Activated T-cell treated with anti-CD3 and anti-CD28 coated beads, Interleukin-2, amount 50 U/mL, for 72 hours (primary cell): ENCODE measurements around the gene FGF3. TPM values are rescaled to one million over a fixed set of nuclear protein-coding genes. Genes with fewer than 3 reads are reported as not detected.

Experiments
- ATAC-seq, 2 donors: fragments of 150-1000 bp; cut with Tn5 transposase; replicated peaks in 1 of 2; 2 replicates each; pipeline ENCODE4 v1.10.0; 2021; ENCODE audit warnings: moderate library complexity in 2 of 2, mild to moderate bottlenecking in 1 of 2
- DNase-seq, 2 donors: peaks; one replicate each; pipeline ENCODE4 v3.0.0; 2021 to 2022; ENCODE audit warnings: mixed read lengths in 1 of 2
- H3K27ac Mint-ChIP-seq: one replicate; pipeline ENCODE4 v1.8.0; 2022; ENCODE audit warnings: mild to moderate bottlenecking, moderate library complexity, mixed read lengths
- H3K27me3 Mint-ChIP-seq: one replicate; pipeline ENCODE4 v1.8.0; 2022; ENCODE audit warnings: low read depth, mixed read lengths
- H3K36me3 Mint-ChIP-seq, 2 donors: one replicate each; pipeline ENCODE4 v1.8.0; 2022; ENCODE audit warnings: mixed read lengths in 2 of 2, mild to moderate bottlenecking in 1 of 2; ENCODE audit not compliant: insufficient read depth in 2 of 2
- H3K4me1 Mint-ChIP-seq: one replicate; pipeline ENCODE4 v1.8.0; 2022; ENCODE audit warnings: low read depth, mixed read lengths
- H3K4me3 Mint-ChIP-seq, 2 donors: one replicate each; pipeline ENCODE4 v1.8.0; 2022; ENCODE audit warnings: mild to moderate bottlenecking in 2 of 2, mixed read lengths in 2 of 2, moderate library complexity in 2 of 2
- H3K9me3 Mint-ChIP-seq, 2 donors: one replicate each; pipeline ENCODE4 v1.8.0; 2022; ENCODE audit warnings: mixed read lengths in 2 of 2
- total RNA-seq, 2 donors: library from RNA; stranded (reverse); gene quantifications; one replicate each; pipeline ENCODE4 v1.2.3, GENCODE V29; 2022

Gene FGF3
- total RNA-seq, 2 donors from 2014 or later = not detected

DNA sequence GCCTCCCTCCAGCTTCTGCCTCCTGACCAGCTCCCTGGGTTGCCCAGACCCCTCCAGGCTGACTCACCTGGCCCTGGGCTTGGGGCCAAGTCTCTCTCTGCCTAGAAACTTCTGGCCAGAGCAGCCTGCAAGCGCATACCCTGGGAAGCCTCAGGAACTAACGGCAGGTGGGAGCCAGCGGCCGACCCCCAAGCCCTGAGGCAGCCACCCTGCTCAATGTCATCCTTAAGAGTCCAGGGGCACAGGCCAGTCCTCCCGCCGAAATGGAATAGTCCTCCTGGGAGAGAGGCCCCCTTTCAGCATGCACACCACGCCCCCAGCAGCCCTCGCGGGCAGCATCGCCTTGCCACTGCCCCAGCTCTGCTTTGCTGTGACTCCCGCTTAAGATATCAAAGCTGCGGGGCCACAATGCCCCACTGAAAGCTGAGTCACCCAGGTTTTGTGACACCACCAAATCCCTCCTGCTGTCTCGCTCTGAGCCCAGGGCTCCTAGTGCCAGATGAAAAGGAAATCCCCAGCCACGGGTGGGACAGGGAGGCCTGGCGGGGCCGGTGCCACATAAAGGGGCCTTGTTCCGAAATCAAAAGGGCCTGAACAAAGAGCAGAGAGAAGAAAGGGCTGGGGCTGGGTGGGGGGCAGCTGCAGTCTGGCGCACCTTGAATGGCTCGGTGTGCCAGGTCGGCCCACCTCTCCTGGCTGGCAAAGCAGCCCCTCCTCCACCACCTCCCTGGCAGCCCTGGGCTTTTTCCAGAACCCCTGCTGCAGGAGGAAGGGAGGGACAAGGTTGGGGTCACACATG, 21.4 kb upstream of the FGF3 start:
- no peak overlapping the region for H3K27ac Mint-ChIP-seq
- no peak overlapping the region for H3K4me3 Mint-ChIP-seq
- peaks cover 6 to 7% of the 10 kb centered on the region in 2 donors for H3K9me3 Mint-ChIP-seq
- H3K4me1 Mint-ChIP-seq = no peaks in the 10 kb centered on the region
- peaks cover 0 to 4% of the 10 kb centered on the region in 2 donors for H3K36me3 Mint-ChIP-seq
- DNase-seq (no peak), ATAC-seq (no peak)
- H3K27me3 Mint-ChIP-seq = peaks cover 25% of the 10 kb centered on the region

- H3K4me1 Mint-ChIP-seq = no peaks in the 10 kb centered on the region
- DNase-seq (no peak), ATAC-seq (no peak)
- peaks cover 0 to 4% of the 10 kb centered on the region in 2 donors for H3K36me3 Mint-ChIP-seq
- H3K9me3 Mint-ChIP-seq = peaks cover 6 to 7% of the 10 kb centered on the region in 2 donors
- H3K27me3 Mint-ChIP-seq = peaks cover 25% of the 10 kb centered on the region
- H3K27ac Mint-ChIP-seq = no peak overlapping the region
- no peak overlapping the region for H3K4me3 Mint-ChIP-seq
Observed at GRCh38 chr11:69839516-69839915, 20.3 kb upstream of the FGF3 start.

- Mint-ChIP-seq H3K27me3 (peaks cover 33% of the 10 kb centered on the region), H3K4me3 (no peak overlapping the region), H3K36me3 (peaks cover 0 to 4% of the 10 kb centered on the region in 2 donors), H3K4me1 (no peaks in the 10 kb centered on the region), H3K27ac (no peak overlapping the region), H3K9me3 (peaks cover 6 to 7% of the 10 kb centered on the region in 2 donors)
- ATAC-seq (no peak), DNase-seq (no peak)
Observed at GRCh38 chr11:69837791-69838190, 18.6 kb upstream of the FGF3 start.

DNA sequence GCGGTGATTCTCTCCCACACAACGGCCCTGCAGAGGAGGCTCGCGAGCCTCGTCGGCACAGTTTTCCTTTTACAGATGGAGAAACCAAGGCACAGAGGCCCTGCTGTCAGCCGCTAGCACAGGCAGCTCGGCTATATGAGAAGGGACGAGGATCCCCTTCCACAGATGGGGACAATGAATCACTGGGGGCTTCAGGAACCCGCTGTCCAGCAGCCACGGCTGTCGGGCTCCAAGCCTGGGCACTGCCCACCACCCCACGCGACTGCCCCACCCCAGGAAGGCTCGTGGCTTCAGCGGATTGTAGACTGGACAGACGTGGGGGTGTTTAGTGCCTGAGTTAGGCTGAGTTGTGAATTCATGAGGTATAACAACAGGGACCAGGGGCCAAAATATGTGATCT, 17.2 kb upstream of the FGF3 start:
- H3K36me3 Mint-ChIP-seq = peaks cover 0 to 4% of the 10 kb centered on the region in 2 donors
- ATAC-seq (no peak), DNase-seq (no peak)
- H3K4me3 Mint-ChIP-seq = no peak overlapping the region
- peaks cover 3 to 4% of the 10 kb centered on the region in 2 donors for H3K9me3 Mint-ChIP-seq
- no peaks in the 10 kb centered on the region for H3K4me1 Mint-ChIP-seq
- H3K27ac Mint-ChIP-seq = no peak overlapping the region
- peaks cover 41% of the 10 kb centered on the region for H3K27me3 Mint-ChIP-seq

GRCh38 chr11:69834811-69835800, 15.9 kb upstream of the FGF3 start:
- no peaks in the 10 kb centered on the region for H3K9me3 Mint-ChIP-seq
- no peaks in the 10 kb centered on the region for H3K4me1 Mint-ChIP-seq
- DNase-seq (peak in 1 of 2 donors; percentile 8), ATAC-seq (no peak)
- no peak overlapping the region for H3K27ac Mint-ChIP-seq
- no peaks in the 10 kb centered on the region for H3K36me3 Mint-ChIP-seq
- H3K4me3 Mint-ChIP-seq = no peak overlapping the region
- H3K27me3 Mint-ChIP-seq = peaks cover 36% of the 10 kb centered on the region

GRCh38 chr11:69834251-69834650, 15.0 kb upstream of the FGF3 start:
- Mint-ChIP-seq H3K36me3 (no peaks in the 10 kb centered on the region), H3K4me3 (no peak overlapping the region), H3K9me3 (no peaks in the 10 kb centered on the region), H3K27ac (no peak overlapping the region), H3K4me1 (no peaks in the 10 kb centered on the region), H3K27me3 (peaks cover 36% of the 10 kb centered on the region)
- no peak for ATAC-seq
- no peak for DNase-seq

GRCh38 chr11:69832561-69833413, 13.6 kb upstream of the FGF3 start:
- H3K9me3 Mint-ChIP-seq = no peaks in the 10 kb centered on the region
- H3K36me3 Mint-ChIP-seq = no peaks in the 10 kb centered on the region
- H3K27ac Mint-ChIP-seq = no peak overlapping the region

GRCh38 chr11:69831985-69832384, 12.8 kb upstream of the FGF3 start:
- H3K4me1 Mint-ChIP-seq = no peaks in the 10 kb centered on the region
- DNase-seq = no peak
- ATAC-seq = no peak
- no peaks in the 10 kb centered on the region for H3K9me3 Mint-ChIP-seq
- peaks cover 29% of the 10 kb centered on the region for H3K27me3 Mint-ChIP-seq
- no peak overlapping the region for H3K27ac Mint-ChIP-seq
- no peak overlapping the region for H3K4me3 Mint-ChIP-seq
- H3K36me3 Mint-ChIP-seq = no peaks in the 10 kb centered on the region

More at GRCh38 chr11:69832561-69833413, 13.6 kb upstream of the FGF3 start:
- ATAC-seq (no peak), DNase-seq (no peak)
- Mint-ChIP-seq H3K4me3 (no peak overlapping the region), H3K27me3 (peaks cover 29% of the 10 kb centered on the region), H3K4me1 (no peaks in the 10 kb centered on the region)

- Mint-ChIP-seq H3K27me3 (peaks cover 21% of the 10 kb centered on the region), H3K27ac (no peak overlapping the region), H3K4me3 (no peak overlapping the region), H3K4me1 (no peaks in the 10 kb centered on the region), H3K9me3 (no peaks in the 10 kb centered on the region), H3K36me3 (no peaks in the 10 kb centered on the region)
- no peak for ATAC-seq
- DNase-seq = no peak
Observed at GRCh38 chr11:69830086-69830485, 10.9 kb upstream of the FGF3 start.

- peaks cover 21% of the 10 kb centered on the region for H3K27me3 Mint-ChIP-seq
- DNase-seq (no peak), ATAC-seq (no peak)
Observed at GRCh38 chr11:69828971-69829344, 9.7 kb upstream of the FGF3 start.

DNA sequence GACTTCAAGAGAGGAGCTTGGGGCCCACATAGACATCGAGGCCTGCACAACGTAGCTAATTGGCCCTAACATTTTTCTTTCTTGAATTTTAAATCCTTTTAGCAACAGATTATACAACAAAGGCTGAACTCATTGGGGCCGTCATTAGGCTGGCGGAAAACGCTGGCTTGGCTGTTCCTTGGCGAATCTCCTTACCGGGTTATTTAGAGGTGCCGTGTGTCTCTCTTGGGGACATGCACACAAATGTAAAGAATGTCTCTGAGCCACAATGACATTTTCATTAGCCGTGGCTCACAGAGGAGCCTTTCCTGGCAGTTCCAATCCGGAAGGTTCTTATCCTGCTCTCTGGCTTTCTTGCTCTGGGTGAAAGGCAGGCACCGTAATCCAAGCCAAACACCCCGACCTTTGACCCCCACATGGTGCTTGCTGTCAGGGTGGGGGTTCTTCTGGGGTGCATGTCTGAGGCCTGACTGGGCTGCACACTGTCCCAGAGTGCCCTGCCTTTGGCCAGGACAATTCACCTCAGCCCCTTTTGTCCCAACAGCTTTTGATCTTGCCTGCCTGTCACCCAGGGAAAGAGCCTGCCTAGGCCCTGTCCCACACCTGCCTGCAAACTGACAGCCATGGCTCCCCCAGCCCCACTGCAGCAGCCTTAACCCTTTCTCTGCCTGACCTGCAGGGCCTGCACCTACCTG, 9.2 kb upstream of the FGF3 start:
- DNase-seq (no peak), ATAC-seq (no peak)
- Mint-ChIP-seq H3K9me3 (no peaks in the 10 kb centered on the region), H3K27me3 (peaks cover 19% of the 10 kb centered on the region), H3K27ac (no peak overlapping the region), H3K4me1 (no peaks in the 10 kb centered on the region), H3K4me3 (no peak overlapping the region), H3K36me3 (no peaks in the 10 kb centered on the region)

More at GRCh38 chr11:69828971-69829344, 9.7 kb upstream of the FGF3 start:
- no peaks in the 10 kb centered on the region for H3K9me3 Mint-ChIP-seq
- no peak overlapping the region for H3K4me3 Mint-ChIP-seq
- no peaks in the 10 kb centered on the region for H3K36me3 Mint-ChIP-seq
- H3K4me1 Mint-ChIP-seq = no peaks in the 10 kb centered on the region
- no peak overlapping the region for H3K27ac Mint-ChIP-seq

- H3K27ac Mint-ChIP-seq = no peak overlapping the region
- H3K4me3 Mint-ChIP-seq = no peak overlapping the region
- H3K9me3 Mint-ChIP-seq = no peaks in the 10 kb centered on the region
- DNase-seq (no peak), ATAC-seq (no peak)
- H3K36me3 Mint-ChIP-seq = no peaks in the 10 kb centered on the region
- no peaks in the 10 kb centered on the region for H3K4me1 Mint-ChIP-seq
- H3K27me3 Mint-ChIP-seq = peaks cover 6% of the 10 kb centered on the region
Observed at GRCh38 chr11:69826773-69827172, 7.6 kb upstream of the FGF3 start.
